Natural killer cell treated with Interleukin-12 subunit alpha and Interleukin-12 subunit beta and Interleukin-15 and Interleukin-18, amount 100 ng/mL, for 72 hours (primary cell): ENCODE measurements around the gene CNIH2. TPM values are rescaled to one million over a fixed set of nuclear protein-coding genes. Genes with fewer than 3 reads are reported as not detected.
A peak's percentile ranks its signal among the peaks of the same experiment; 100 is the strongest.

Source experiments
- ATAC-seq, 2 donors: fragments of 150-1000 bp; cut with Tn5 transposase in 1 of 2; sonication (Bioruptor Pico), chemical (Tn5 transposase) in 1 of 2; 2 replicates each; pipeline ENCODE4 v1.10.0; 2021
- DNase-seq: peaks from one replicate; pipeline ENCODE4 v3.0.0; 2022; ENCODE audit warnings: low spot score
- H3K27ac Mint-ChIP-seq, 2 donors: 1 replicate in 1 of 2; 2 replicates in 1 of 2; pipeline ENCODE4 v1.8.0; 2022; ENCODE audit warnings: mixed read lengths in 2 of 2, mild to moderate bottlenecking in 1 of 2, moderate library complexity in 1 of 2
- H3K27me3 Mint-ChIP-seq, 2 donors: 1 replicate in 1 of 2; 2 replicates in 1 of 2; pipeline ENCODE4 v1.8.0; 2022; ENCODE audit warnings: mixed read lengths in 2 of 2
- H3K36me3 Mint-ChIP-seq: one replicate; pipeline ENCODE4 v1.8.0; 2022; ENCODE audit warnings: mixed read lengths
- H3K4me1 Mint-ChIP-seq, 2 donors: 1 replicate in 1 of 2; 2 replicates in 1 of 2; pipeline ENCODE4 v1.8.0; 2022; ENCODE audit warnings: low read depth in 2 of 2, mixed read lengths in 2 of 2, mild to moderate bottlenecking in 1 of 2
- H3K4me3 Mint-ChIP-seq: one replicate; pipeline ENCODE4 v1.8.0; 2022; ENCODE audit warnings: mixed read lengths
- H3K9me3 Mint-ChIP-seq: 2 replicates; pipeline ENCODE4 v1.8.0; 2022; ENCODE audit warnings: mixed read lengths
- total RNA-seq, 2 donors: library from RNA; stranded (reverse); gene quantifications; one replicate each; pipeline ENCODE4 v1.2.3, GENCODE V29; 2022

CNIH2 gene
- total RNA-seq, 2 donors from 2014 or later, result 1.2 to 2.6 TPM

- no peaks in the 10 kb centered on the region for H3K9me3 Mint-ChIP-seq
- H3K36me3 Mint-ChIP-seq, result peaks cover 8% of the 10 kb centered on the region
- ATAC-seq, result no peak
- DNase-seq, result no peak
- no peaks in the 10 kb centered on the region for H3K27me3 Mint-ChIP-seq
- H3K4me1 Mint-ChIP-seq, result peaks cover 19 to 26% of the 10 kb centered on the region in 2 donors
- H3K4me3 Mint-ChIP-seq, result no peak overlapping the region
- no peak overlapping the region for H3K27ac Mint-ChIP-seq
These were observed 14.2 kb upstream of the CNIH2 start for GRCh38 chr11:66263785-66264184.

- DNase-seq (no peak), ATAC-seq (no peak)
- H3K27ac Mint-ChIP-seq, result no peak overlapping the region
- no peaks in the 10 kb centered on the region for H3K9me3 Mint-ChIP-seq
- H3K36me3 Mint-ChIP-seq, result peaks cover 7% of the 10 kb centered on the region
- H3K4me1 Mint-ChIP-seq, result peaks cover 17 to 24% of the 10 kb centered on the region in 2 donors
- no peaks in the 10 kb centered on the region for H3K27me3 Mint-ChIP-seq
- H3K4me3 Mint-ChIP-seq, result no peak overlapping the region
These were observed 13.6 kb upstream of the CNIH2 start for GRCh38 chr11:66264383-66264782.

GRCh38 chr11:66264914-66265313 is 13.1 kb upstream of the CNIH2 start:
- ATAC-seq (no peak), DNase-seq (no peak)
- no peak overlapping the region for H3K27ac Mint-ChIP-seq
- H3K9me3 Mint-ChIP-seq, result no peaks in the 10 kb centered on the region
- no peak overlapping the region for H3K4me3 Mint-ChIP-seq
- no peaks in the 10 kb centered on the region for H3K27me3 Mint-ChIP-seq
- H3K4me1 Mint-ChIP-seq, result peaks cover 22 to 28% of the 10 kb centered on the region in 2 donors
- peaks cover 6% of the 10 kb centered on the region for H3K36me3 Mint-ChIP-seq

GRCh38 chr11:66265531-66266377 is 12.2 kb upstream of the CNIH2 start:
- no peak overlapping the region for H3K4me3 Mint-ChIP-seq
- ATAC-seq (no peak), DNase-seq (no peak)
- H3K36me3 Mint-ChIP-seq, result peaks cover 6% of the 10 kb centered on the region
- H3K9me3 Mint-ChIP-seq, result no peaks in the 10 kb centered on the region
- H3K4me1 Mint-ChIP-seq, result peaks cover 28 to 31% of the 10 kb centered on the region in 2 donors
- H3K27ac Mint-ChIP-seq, result no peak overlapping the region
- H3K27me3 Mint-ChIP-seq, result no peaks in the 10 kb centered on the region

DNA sequence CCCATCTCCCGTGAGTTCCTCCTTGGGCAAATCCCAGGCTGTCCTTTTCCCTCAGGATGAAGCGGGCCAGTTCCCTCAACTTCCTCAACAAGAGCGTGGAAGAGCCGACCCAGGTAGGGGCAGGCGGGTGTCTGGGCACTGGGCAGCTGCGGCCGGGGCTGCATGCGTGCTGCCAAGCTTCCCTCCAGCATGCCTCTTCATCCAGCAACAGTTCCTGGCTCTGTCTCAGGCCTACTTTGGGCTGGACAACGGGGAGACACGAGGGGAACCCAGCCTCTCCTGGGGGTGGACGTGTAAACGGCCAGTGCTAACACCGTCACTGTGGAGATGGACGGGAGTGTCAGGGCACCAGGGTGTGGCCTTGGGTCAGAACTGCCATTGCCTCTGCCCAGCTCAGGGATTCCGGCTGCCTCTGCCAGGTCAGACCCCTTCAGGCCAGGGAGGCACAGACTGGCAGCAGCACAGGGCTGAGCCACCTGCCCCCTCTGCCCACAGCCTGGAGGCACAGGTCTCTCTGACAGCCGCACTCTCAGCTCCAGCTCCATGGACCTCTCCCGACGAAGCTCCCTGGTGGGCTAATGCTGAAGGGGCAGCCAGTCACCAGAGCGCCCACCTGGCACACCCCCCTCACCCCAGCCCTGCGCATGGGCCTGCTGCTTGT is 11.5 kb upstream of the CNIH2 start:
- Mint-ChIP-seq H3K4me1 (peaks cover 30 to 34% of the 10 kb centered on the region in 2 donors), H3K4me3 (no peak overlapping the region), H3K27me3 (no peaks in the 10 kb centered on the region), H3K36me3 (peaks cover 6% of the 10 kb centered on the region), H3K9me3 (no peaks in the 10 kb centered on the region), H3K27ac (peak overlapping the region in 1 of 2 donors; percentile 99)
- no peak for DNase-seq
- no peak for ATAC-seq

- DNase-seq (no peak), ATAC-seq (no peak)
- H3K27me3 Mint-ChIP-seq, result no peaks in the 10 kb centered on the region
- peak overlapping the region; percentile 97 for H3K4me3 Mint-ChIP-seq
- peaks cover 34 to 35% of the 10 kb centered on the region in 2 donors for H3K4me1 Mint-ChIP-seq
- peak overlapping the region; percentile 94 to 99 for H3K27ac Mint-ChIP-seq
- peaks cover 6% of the 10 kb centered on the region for H3K36me3 Mint-ChIP-seq
- no peaks in the 10 kb centered on the region for H3K9me3 Mint-ChIP-seq
These were observed 11.0 kb upstream of the CNIH2 start for GRCh38 chr11:66267039-66267378.

DNA sequence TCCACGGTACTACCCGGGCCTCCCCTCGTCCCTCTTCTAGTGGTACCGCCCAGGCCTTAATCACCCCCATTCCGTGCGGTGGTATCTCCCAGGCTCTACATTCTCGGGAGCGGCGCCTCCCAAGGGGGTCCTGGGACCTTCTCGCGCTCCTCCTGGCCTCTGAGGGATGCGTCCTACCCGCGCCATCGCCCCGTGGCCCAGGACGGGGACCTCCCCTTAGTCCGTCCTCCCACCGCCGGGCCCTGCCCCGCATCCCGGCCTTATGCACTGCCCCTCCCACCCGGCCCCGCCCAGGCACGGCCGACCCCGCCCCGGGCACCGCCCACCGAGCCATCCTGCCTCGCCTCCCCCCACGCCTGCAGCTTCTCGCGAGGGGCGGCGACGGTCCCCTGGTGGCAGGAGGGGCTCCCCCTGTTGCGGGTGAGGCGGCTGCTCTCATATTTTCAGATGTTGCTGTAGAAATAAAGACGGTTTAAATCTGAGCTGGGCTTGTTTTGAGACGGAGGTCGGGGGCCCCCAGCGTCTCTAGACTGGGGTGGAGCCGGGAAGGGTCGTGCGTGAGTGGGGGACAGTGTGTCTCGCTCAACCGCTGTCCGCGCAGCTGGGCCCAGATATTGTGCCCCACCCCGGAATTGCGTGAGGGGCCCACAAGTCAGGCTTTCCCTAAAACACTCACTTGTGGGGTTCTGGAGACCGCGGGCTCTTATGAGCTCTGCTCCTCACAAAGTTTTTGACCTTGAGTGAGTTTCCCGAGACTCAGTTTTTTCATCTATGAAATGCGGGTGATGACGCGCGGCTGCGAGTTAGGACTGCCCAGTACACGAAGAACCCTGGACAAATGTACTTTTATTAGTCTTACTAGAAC is 10.4 kb upstream of the CNIH2 start:
- peak overlapping the region; percentile 97 for H3K4me3 Mint-ChIP-seq
- ATAC-seq, result peak; percentile 78 to 84
- peak; percentile 89 for DNase-seq
- H3K4me1 Mint-ChIP-seq, result peaks cover 39 to 41% of the 10 kb centered on the region in 2 donors
- H3K27ac Mint-ChIP-seq, result peak overlapping the region; percentile 94 to 99
- no peaks in the 10 kb centered on the region for H3K27me3 Mint-ChIP-seq
- peaks cover 10% of the 10 kb centered on the region for H3K36me3 Mint-ChIP-seq
- H3K9me3 Mint-ChIP-seq, result no peaks in the 10 kb centered on the region

- Mint-ChIP-seq H3K4me1 (peaks cover 45 to 49% of the 10 kb centered on the region in 2 donors), H3K27ac (peak within 1 kb of the TSS; percentile 94 to 99), H3K27me3 (no peaks in the 10 kb centered on the region), H3K36me3 (peaks cover 14% of the 10 kb centered on the region), H3K4me3 (peak within 1 kb of the TSS; percentile 97), H3K9me3 (no peaks in the 10 kb centered on the region)
- DNase-seq (peak; percentile 100), ATAC-seq (peak; percentile 93)
These were observed 9.6 kb upstream of the CNIH2 start, which contains the start of gene RAB1B for GRCh38 chr11:66268244-66268951. RAB1B (plus strand) TSS chr11:66268639; CDS start chr11:66268680, 41 bp downstream.

GRCh38 chr11:66268952-66269905 is 8.7 kb upstream of the CNIH2 start:
- no peak for DNase-seq
- no peak for ATAC-seq
- Mint-ChIP-seq H3K36me3 (peaks cover 22% of the 10 kb centered on the region), H3K27ac (peak overlapping the region; percentile 94 to 99), H3K27me3 (no peaks in the 10 kb centered on the region), H3K4me1 (peaks cover 53 to 54% of the 10 kb centered on the region in 2 donors), H3K4me3 (peak overlapping the region; percentile 97), H3K9me3 (no peaks in the 10 kb centered on the region)

GRCh38 chr11:66271816-66272215 is 6.2 kb upstream of the CNIH2 start:
- H3K36me3 Mint-ChIP-seq, result peaks cover 24% of the 10 kb centered on the region

GRCh38 chr11:66272596-66272995 is 5.4 kb upstream of the CNIH2 start:
- H3K27ac Mint-ChIP-seq, result peak overlapping the region; percentile 46 to 85
- no peaks in the 10 kb centered on the region for H3K9me3 Mint-ChIP-seq
- H3K4me3 Mint-ChIP-seq, result peak overlapping the region; percentile 68
- peaks cover 51 to 65% of the 10 kb centered on the region in 2 donors for H3K4me1 Mint-ChIP-seq
- DNase-seq (no peak), ATAC-seq (peak in 1 of 2 donors; percentile 34)
- H3K27me3 Mint-ChIP-seq, result no peaks in the 10 kb centered on the region
- H3K36me3 Mint-ChIP-seq, result peaks cover 24% of the 10 kb centered on the region

More at GRCh38 chr11:66271816-66272215, 6.2 kb upstream of the CNIH2 start:
- H3K4me3 Mint-ChIP-seq, result peak overlapping the region; percentile 47
- peak overlapping the region; percentile 46 to 85 for H3K27ac Mint-ChIP-seq
- H3K27me3 Mint-ChIP-seq, result no peaks in the 10 kb centered on the region
- ATAC-seq, result no peak
- H3K4me1 Mint-ChIP-seq, result peaks cover 54 to 66% of the 10 kb centered on the region in 2 donors
- H3K9me3 Mint-ChIP-seq, result no peaks in the 10 kb centered on the region
- DNase-seq, result no peak

- no peaks in the 10 kb centered on the region for H3K9me3 Mint-ChIP-seq
- ATAC-seq (no peak), DNase-seq (no peak)
- peaks cover 0 to 2% of the 10 kb centered on the region in 2 donors for H3K27me3 Mint-ChIP-seq
- H3K36me3 Mint-ChIP-seq, result peaks cover 21% of the 10 kb centered on the region
- peaks cover 40 to 64% of the 10 kb centered on the region in 2 donors for H3K4me1 Mint-ChIP-seq
- peak overlapping the region in 1 of 2 donors; percentile 5 for H3K27ac Mint-ChIP-seq
- no peak overlapping the region for H3K4me3 Mint-ChIP-seq
These were observed 3.8 kb upstream of the CNIH2 start for GRCh38 chr11:66274219-66274618.
